ENCODE results near the gene IRS2.

Gene IRS2

DNA sequence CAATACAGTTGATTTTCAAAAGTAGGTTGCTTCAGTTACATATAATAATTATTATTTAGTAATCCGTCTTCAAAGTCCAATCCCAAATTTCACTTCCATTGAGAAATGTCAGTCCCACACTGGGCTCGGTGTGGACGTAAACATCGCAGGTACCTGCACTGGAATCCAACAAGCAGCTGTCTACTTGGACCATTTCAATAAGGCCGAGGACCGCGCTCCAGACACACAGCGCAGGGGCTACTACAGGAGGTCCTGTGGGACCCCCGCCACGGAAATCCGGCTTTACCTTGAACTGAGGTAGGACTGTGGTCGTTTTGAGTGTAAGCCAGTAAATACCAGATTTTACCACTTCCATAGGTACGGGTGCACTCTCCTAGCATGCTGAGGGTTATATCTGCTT is 30.8 kb downstream of the IRS2 start:
- H3K4me3 ChIP-seq (ENCODE audit: low read length), result no peak overlapping the region
- H3K9me3 ChIP-seq (ENCODE audit: low read length), result peaks cover 10% of the 10 kb centered on the region
- H2AFZ ChIP-seq (ENCODE audit: low read depth, low read length), result no peak overlapping the region
- H3K27me3 ChIP-seq (ENCODE audit: insufficient read depth, low read length), result no peaks in the 10 kb centered on the region
- H3K36me3 ChIP-seq (ENCODE audit: insufficient read depth, low read length), result peaks cover 25% of the 10 kb centered on the region
- H3K4me1 ChIP-seq (ENCODE audit: insufficient read depth, low read length), result no peaks in the 10 kb centered on the region

DNA sequence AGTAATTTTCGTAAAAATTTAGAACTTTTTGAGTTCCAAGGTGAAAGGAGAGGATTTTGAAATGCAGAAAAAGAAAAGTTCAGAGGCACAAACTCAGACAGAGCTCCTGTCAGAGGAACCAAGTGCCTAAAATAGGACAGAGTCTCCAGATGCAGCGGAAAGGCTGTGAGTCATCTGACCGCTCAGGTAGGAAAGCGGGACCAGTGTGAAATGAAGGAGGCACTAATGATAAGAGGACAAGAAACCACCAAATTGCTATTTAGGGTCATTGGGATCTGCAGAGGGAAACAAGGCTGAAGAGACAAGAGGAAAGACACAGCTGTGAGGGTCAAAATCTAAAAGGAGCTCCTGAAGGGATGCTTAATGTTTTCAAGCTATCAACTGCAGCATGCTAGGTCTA is 34.9 kb downstream of the IRS2 start:
- H3K9me3 ChIP-seq (ENCODE audit: low read length), result peaks cover 7% of the 10 kb centered on the region
- H3K27me3 ChIP-seq (ENCODE audit: insufficient read depth, low read length), result no peaks in the 10 kb centered on the region
- no peak overlapping the region for H3K4me3 ChIP-seq (ENCODE audit: low read length)
- peaks cover 25% of the 10 kb centered on the region for H3K36me3 ChIP-seq (ENCODE audit: insufficient read depth, low read length)
- no peaks in the 10 kb centered on the region for H3K4me1 ChIP-seq (ENCODE audit: insufficient read depth, low read length)
- no peak overlapping the region for H2AFZ ChIP-seq (ENCODE audit: low read depth, low read length)

DNA sequence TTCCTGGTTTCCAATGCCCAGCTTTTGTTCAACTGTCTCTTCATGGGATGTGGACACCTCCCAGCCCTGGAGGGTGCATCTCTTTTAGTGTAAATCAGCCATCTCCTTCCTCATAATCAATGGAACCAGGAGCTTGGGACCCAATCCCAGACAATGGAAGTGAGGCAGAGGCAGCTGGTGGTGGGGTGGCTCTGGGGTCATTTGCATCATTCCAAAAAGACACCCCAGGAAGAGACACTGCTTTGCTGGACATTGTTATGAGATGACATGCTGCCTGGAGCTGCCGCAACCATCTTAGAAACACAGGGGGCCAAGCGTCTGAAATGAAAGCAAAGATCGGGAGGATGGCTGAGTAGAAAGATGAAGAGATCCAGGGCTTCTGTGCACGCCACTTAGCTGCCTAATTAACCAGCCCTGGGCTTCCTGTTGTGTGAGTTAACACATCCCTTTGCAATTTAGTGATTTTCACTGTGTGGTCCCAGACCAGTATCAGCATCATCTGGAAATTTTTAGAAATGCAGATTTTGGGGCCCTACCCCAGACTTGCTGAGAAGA is 36.1 kb downstream of the IRS2 start:
- Histone ChIP-seq H3K36me3 (ENCODE audit: insufficient read depth, low read length) (peaks cover 18% of the 10 kb centered on the region), H2AFZ (ENCODE audit: low read depth, low read length) (no peak overlapping the region), H3K4me3 (ENCODE audit: low read length) (no peak overlapping the region), H3K27me3 (ENCODE audit: insufficient read depth, low read length) (no peaks in the 10 kb centered on the region), H3K4me1 (ENCODE audit: insufficient read depth, low read length) (no peaks in the 10 kb centered on the region), H3K9me3 (ENCODE audit: low read length) (peaks cover 7% of the 10 kb centered on the region)

DNA sequence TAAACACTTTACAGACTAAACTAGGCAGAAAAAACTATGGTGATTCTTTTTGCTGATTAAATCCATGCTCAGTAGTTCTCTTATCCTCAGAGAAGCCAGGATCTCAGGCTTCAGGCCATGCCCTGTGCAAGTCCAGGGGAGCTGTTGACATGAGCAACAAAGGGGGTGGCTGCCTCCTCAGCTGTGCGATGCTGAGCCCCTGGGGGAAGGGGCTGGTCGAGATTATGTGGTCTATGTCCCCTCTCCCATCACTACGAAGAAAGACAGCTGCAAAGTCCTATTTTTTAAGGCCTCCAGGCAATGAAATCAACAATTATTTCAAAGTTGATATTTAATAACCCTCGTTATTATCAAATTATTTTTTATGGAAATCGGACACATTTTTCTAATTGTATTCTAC is 37.0 kb downstream of the IRS2 start:
- Histone ChIP-seq H3K36me3 (ENCODE audit: insufficient read depth, low read length) (peaks cover 17% of the 10 kb centered on the region), H2AFZ (ENCODE audit: low read depth, low read length) (no peak overlapping the region), H3K4me3 (ENCODE audit: low read length) (no peak overlapping the region), H3K9me3 (ENCODE audit: low read length) (peaks cover 7% of the 10 kb centered on the region), H3K27me3 (ENCODE audit: insufficient read depth, low read length) (no peaks in the 10 kb centered on the region), H3K4me1 (ENCODE audit: insufficient read depth, low read length) (no peaks in the 10 kb centered on the region)

DNA sequence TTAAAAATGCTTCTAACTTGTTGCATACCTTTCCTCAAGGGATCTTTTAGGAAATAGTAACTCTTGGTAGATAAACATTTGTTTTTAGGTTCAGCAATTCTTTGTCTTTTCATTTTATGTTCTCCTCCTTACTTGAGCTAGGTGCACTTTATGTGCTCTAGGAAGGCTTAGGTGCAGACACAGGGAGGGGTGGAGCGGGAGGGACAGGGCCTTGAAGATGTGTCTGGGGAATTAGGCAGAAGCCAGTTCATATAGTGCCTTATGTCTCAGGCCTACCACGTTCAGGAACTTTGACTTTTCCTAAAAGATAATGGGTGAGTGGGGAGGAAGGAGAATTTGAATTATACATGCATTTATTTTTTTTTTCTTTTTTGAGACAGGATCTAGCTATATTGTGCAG is 37.7 kb downstream of the IRS2 start:
- no peaks in the 10 kb centered on the region for H3K27me3 ChIP-seq (ENCODE audit: insufficient read depth, low read length)
- H3K9me3 ChIP-seq (ENCODE audit: low read length), result peaks cover 7% of the 10 kb centered on the region
- H3K4me1 ChIP-seq (ENCODE audit: insufficient read depth, low read length), result no peaks in the 10 kb centered on the region
- no peak overlapping the region for H2AFZ ChIP-seq (ENCODE audit: low read depth, low read length)
- H3K36me3 ChIP-seq (ENCODE audit: insufficient read depth, low read length), result peaks cover 10% of the 10 kb centered on the region
- no peak overlapping the region for H3K4me3 ChIP-seq (ENCODE audit: low read length)

DNA sequence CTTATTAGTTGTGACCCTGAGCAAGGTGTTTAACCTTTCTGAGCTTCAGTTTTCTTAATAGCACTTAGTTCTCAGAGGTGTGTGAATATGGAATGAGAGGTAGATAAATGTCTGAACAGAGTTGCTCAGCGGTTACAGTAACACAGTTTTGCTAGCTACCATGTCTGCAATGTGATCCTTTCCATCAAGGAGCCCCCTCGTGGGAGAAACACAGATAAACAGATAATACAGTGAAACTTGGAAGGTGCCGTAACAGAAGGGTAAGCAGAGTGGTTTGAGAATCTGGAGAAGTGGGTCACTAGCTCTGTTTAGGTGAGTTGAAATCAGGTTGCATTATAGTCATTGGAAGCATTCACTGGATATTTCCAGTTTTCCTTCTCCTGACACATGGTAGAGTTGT is 38.9 kb downstream of the IRS2 start:
- H3K9me3 ChIP-seq (ENCODE audit: low read length), result peaks cover 4% of the 10 kb centered on the region
- H3K27me3 ChIP-seq (ENCODE audit: insufficient read depth, low read length), result no peaks in the 10 kb centered on the region
- H3K4me1 ChIP-seq (ENCODE audit: insufficient read depth, low read length), result no peaks in the 10 kb centered on the region
- no peak overlapping the region for H2AFZ ChIP-seq (ENCODE audit: low read depth, low read length)
- H3K4me3 ChIP-seq (ENCODE audit: low read length), result no peak overlapping the region
- peaks cover 3% of the 10 kb centered on the region for H3K36me3 ChIP-seq (ENCODE audit: insufficient read depth, low read length)

DNA sequence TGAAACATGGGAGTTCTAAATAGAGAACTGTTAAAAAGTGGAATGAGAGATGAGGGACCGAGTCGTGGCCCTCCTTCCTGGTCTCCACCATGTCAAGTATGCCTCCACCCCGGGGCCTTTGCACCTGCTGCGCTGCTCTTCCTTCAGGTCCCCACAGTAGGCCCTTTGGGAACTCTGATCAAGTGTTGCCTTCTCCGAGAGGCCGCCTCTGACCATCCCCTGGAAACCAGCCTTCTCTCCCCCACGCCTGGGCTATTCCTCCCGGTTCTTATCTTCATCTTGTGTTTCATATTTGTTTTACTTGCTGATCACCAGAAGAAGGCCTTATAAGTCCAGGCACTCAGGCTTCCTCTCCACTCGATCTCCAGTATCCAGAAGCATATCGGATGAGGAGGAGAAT is 40.0 kb downstream of the IRS2 start:
- no peaks in the 10 kb centered on the region for H3K4me1 ChIP-seq (ENCODE audit: insufficient read depth, low read length)
- H2AFZ ChIP-seq (ENCODE audit: low read depth, low read length), result no peak overlapping the region
- no peaks in the 10 kb centered on the region for H3K27me3 ChIP-seq (ENCODE audit: insufficient read depth, low read length)
- H3K9me3 ChIP-seq (ENCODE audit: low read length), result no peaks in the 10 kb centered on the region
- no peaks in the 10 kb centered on the region for H3K36me3 ChIP-seq (ENCODE audit: insufficient read depth, low read length)
- H3K4me3 ChIP-seq (ENCODE audit: low read length), result no peak overlapping the region

DNA sequence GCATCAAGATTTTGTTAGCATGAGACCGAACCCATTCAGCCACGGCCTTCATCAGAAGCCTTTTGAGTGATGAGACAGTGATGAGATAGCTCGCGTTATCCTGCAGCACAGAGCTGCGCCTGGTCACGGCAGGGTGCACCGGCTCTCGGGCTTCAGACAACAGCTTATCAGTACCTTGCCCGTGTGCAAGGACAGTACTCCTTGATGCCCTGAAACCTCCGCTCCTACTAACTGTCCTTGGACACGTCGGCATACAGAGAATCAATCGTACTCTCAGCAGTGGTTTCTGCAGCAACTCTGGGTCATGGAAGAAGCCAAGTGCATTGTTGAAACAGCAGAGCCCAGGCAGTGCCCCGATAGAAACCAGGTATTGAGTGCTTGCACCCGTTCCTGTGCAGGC is 40.7 kb downstream of the IRS2 start:
- H3K4me1 ChIP-seq (ENCODE audit: insufficient read depth, low read length), result no peaks in the 10 kb centered on the region
- no peaks in the 10 kb centered on the region for H3K27me3 ChIP-seq (ENCODE audit: insufficient read depth, low read length)
- no peak overlapping the region for H3K4me3 ChIP-seq (ENCODE audit: low read length)
- no peaks in the 10 kb centered on the region for H3K36me3 ChIP-seq (ENCODE audit: insufficient read depth, low read length)
- no peaks in the 10 kb centered on the region for H3K9me3 ChIP-seq (ENCODE audit: low read length)
- no peak overlapping the region for H2AFZ ChIP-seq (ENCODE audit: low read depth, low read length)

DNA sequence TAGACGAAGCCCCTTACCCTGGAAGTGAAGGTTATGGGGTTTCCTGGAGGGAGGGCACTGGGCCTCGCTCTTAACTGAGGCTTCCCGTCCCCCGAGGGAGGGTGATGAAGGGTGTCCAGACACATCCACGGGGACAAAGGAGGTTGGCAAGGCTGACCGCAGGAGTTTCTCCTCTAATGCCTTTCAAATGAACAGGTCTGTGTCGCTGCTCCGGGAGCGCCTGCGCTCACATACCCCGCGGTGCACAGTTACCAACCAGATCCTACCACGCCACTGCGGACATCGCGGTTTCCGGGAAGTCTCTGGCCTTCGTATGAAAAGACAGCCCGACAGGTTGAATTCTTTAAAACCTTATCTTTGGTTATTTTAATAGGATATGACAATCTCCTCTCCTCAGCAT is 41.3 kb downstream of the IRS2 start:
- H3K36me3 ChIP-seq (ENCODE audit: insufficient read depth, low read length), result no peaks in the 10 kb centered on the region
- H3K27me3 ChIP-seq (ENCODE audit: insufficient read depth, low read length), result no peaks in the 10 kb centered on the region
- H2AFZ ChIP-seq (ENCODE audit: low read depth, low read length), result no peak overlapping the region

DNA sequence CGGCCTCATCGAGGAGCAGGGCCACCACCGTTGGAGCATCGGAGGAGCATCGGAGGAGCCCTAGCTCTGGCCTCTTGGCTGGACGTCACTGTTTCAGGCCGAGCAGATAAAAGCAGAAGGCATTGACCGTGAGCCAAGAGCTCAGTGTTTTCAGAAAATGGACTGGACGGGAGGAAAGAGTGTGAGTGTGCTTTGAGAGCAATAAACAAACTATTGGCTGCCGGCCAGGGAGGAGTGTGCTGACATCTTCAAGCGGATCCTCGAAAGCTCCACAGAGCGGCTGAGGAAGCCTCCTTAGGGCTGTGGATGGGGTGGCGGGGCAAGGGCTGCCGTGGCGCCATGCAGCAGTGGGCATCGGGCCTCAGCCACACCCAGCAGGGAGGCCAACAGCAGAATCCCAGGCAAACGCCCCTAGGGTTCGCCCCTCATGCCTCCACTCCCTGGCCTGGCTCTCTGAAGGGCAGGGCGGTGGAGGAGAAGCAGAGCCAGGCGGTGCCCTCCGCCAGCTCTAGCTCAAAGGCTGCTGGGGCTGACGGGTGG is 41.8 kb downstream of the IRS2 start:
- H3K4me1 ChIP-seq (ENCODE audit: insufficient read depth, low read length), result no peaks in the 10 kb centered on the region
- no peak overlapping the region for H3K4me3 ChIP-seq (ENCODE audit: low read length)
- H2AFZ ChIP-seq (ENCODE audit: low read depth, low read length), result no peak overlapping the region
- no peaks in the 10 kb centered on the region for H3K27me3 ChIP-seq (ENCODE audit: insufficient read depth, low read length)
- no peaks in the 10 kb centered on the region for H3K9me3 ChIP-seq (ENCODE audit: low read length)
- H3K36me3 ChIP-seq (ENCODE audit: insufficient read depth, low read length), result no peaks in the 10 kb centered on the region

More for the DNA sequence above, 41.3 kb downstream of the IRS2 start:
- Histone ChIP-seq H3K9me3 (ENCODE audit: low read length) (no peaks in the 10 kb centered on the region), H3K4me1 (ENCODE audit: insufficient read depth, low read length) (no peaks in the 10 kb centered on the region), H3K4me3 (ENCODE audit: low read length) (no peak overlapping the region)

DNA sequence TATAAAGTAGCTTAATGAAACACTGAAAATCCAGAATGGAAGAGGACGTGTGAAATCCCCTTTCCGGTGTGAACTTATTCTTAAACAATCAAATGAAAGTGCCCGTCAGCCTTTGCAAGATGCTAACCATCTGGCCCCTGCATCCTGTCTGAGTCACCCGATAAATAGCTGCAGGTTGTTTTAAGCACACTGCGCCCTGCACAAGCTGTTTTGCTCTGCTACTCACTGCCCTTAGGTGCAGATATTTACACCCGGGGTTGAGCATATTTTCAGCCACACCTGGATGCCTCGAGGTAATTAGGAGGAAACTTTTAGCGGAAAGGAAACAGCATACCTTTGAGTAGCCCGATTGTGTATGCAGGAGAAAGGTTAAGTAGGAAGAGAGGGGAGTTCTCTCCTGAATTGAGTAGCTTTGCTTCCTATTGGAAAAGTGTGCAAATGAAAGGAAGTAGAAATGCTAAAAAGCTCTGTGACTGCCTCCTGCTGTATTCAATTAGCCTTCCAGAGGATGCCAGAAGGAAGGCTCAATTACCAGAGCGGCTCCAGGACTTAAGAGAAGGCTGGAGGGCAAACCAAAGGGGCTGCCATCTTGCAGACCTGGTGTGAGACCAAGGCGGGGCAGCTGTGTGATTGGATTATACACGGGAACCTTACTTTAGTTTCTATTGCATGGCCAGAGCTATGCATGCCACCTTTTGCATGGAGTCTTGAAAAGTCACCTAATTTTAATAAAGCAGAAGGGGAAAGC is 42.5 kb downstream of the IRS2 start:
- Histone ChIP-seq H3K4me3 (ENCODE audit: low read length) (no peak overlapping the region), H3K9me3 (ENCODE audit: low read length) (no peaks in the 10 kb centered on the region), H3K27me3 (ENCODE audit: insufficient read depth, low read length) (no peaks in the 10 kb centered on the region), H2AFZ (ENCODE audit: low read depth, low read length) (no peak overlapping the region), H3K4me1 (ENCODE audit: insufficient read depth, low read length) (no peaks in the 10 kb centered on the region), H3K36me3 (ENCODE audit: insufficient read depth, low read length) (no peaks in the 10 kb centered on the region)

DNA sequence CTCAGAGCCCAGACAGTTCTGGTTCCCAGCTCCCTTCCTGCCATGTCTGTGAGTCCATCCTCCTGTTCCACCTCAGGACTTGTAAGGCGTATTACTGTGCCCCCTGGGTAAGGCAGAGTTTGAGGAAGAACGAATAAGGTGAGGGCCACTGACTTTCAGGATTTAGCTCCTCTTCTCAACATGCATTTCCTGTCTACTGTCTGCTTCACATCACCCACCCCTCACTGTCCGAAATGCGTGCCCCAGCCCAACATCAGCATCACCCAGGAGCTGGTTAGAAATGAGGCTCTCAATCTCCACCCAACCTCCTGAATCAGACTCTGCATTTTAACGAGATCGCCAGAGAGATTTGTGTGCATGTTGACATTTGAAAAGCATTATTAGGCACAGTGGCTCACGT is 44.4 kb downstream of the IRS2 start:
- H3K9me3 ChIP-seq (ENCODE audit: low read length), result no peaks in the 10 kb centered on the region
- no peaks in the 10 kb centered on the region for H3K4me1 ChIP-seq (ENCODE audit: insufficient read depth, low read length)
- no peaks in the 10 kb centered on the region for H3K27me3 ChIP-seq (ENCODE audit: insufficient read depth, low read length)
- no peak overlapping the region for H3K4me3 ChIP-seq (ENCODE audit: low read length)
- H2AFZ ChIP-seq (ENCODE audit: low read depth, low read length), result no peak overlapping the region
- no peaks in the 10 kb centered on the region for H3K36me3 ChIP-seq (ENCODE audit: insufficient read depth, low read length)

DNA sequence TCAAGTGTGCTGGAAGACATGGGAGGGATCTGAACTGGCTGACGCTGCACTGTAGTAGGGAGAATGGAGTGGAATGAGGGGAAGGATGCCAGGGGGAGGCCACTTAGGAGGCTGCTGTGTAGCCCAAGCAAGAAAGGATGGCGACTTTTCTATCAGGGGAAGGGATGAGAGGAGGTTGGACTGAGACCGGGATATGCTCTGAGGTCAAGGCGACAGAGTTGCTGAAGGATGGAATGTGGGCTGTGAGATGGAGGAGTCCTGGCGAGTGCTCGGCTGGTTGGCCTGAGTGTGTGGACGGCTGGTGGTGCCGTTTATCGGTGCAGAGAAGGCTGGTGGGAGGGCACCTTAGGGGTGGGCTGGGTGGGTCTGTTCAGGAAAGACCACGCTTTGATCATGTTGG is 45.7 kb downstream of the IRS2 start:
- H3K9me3 ChIP-seq (ENCODE audit: low read length), result no peaks in the 10 kb centered on the region
- H3K4me3 ChIP-seq (ENCODE audit: low read length), result no peak overlapping the region
- H3K4me1 ChIP-seq (ENCODE audit: insufficient read depth, low read length), result no peaks in the 10 kb centered on the region
- no peak overlapping the region for H2AFZ ChIP-seq (ENCODE audit: low read depth, low read length)
- no peaks in the 10 kb centered on the region for H3K27me3 ChIP-seq (ENCODE audit: insufficient read depth, low read length)
- H3K36me3 ChIP-seq (ENCODE audit: insufficient read depth, low read length), result no peaks in the 10 kb centered on the region

DNA sequence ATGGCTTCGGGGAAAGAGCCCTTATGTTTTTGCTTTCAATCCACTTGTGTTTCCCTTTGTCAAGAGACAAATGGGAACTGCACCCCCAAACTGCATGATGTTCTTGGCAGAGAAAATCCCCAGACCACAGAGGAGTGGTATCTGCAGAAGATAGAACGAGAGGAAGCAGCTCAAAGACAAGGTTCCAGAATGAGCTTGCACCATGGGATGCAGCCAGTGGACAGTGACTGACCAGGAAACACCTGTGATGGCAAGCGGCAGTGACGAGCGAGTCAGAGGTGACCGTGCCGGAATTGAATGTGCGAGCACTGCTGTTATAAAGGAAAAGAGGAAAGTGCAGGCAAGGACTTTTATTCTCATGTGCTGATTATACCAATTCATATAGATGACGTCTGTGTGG is 46.3 kb downstream of the IRS2 start:
- H3K36me3 ChIP-seq (ENCODE audit: insufficient read depth, low read length), result no peaks in the 10 kb centered on the region

More for the DNA sequence above, 46.3 kb downstream of the IRS2 start:
- Histone ChIP-seq H3K27me3 (ENCODE audit: insufficient read depth, low read length) (no peaks in the 10 kb centered on the region), H3K9me3 (ENCODE audit: low read length) (no peaks in the 10 kb centered on the region), H2AFZ (ENCODE audit: low read depth, low read length) (no peak overlapping the region), H3K4me3 (ENCODE audit: low read length) (no peak overlapping the region), H3K4me1 (ENCODE audit: insufficient read depth, low read length) (no peaks in the 10 kb centered on the region)
